GM18951 (cell line): ENCODE results near the gene MPHOSPH10.
"Not testable (repeated sequence)": the region's sequence is repeated elsewhere in the genome, so short reads cannot be mapped to it uniquely, and the experiment has no call there.

Experiments
- POLR2A ChIP-seq: IDR thresholded peaks from 4 replicates; pipeline ENCODE4 v1.6.1; 2011; ENCODE audit warnings: mild to moderate bottlenecking; ENCODE audit not compliant: insufficient read length, insufficient read depth; ENCODE audit errors: extremely low read depth
- in situ Hi-C: fragments of 300-500 bp; cut with MboI; formaldehyde crosslinking; loops from one replicate; pipeline ENCODE4 v1.12.0; 2022; ENCODE audit warnings: low sequenced_read_pairs, mixed read lengths, inconsistent platforms; ENCODE audit not compliant: unreplicated experiment

MPHOSPH10 gene

GRCh38 chr2:71174207-71174606 lies 43.8 kb downstream of the MPHOSPH10 start:
- in situ Hi-C loops = no loop called here
- no peak for TF ChIP-seq POLR2A

- in situ Hi-C loops = not testable (repeated sequence)
Observed at GRCh38 chr2:71178836-71179235, 48.4 kb downstream of the MPHOSPH10 start.

- no peak for TF ChIP-seq POLR2A
- in situ Hi-C loops = no loop called here
Observed at GRCh38 chr2:71181316-71181715, 50.9 kb downstream of the MPHOSPH10 start.

- in situ Hi-C loops = not testable (repeated sequence)
Observed at GRCh38 chr2:71183306-71184115, 53.1 kb downstream of the MPHOSPH10 start.

DNA sequence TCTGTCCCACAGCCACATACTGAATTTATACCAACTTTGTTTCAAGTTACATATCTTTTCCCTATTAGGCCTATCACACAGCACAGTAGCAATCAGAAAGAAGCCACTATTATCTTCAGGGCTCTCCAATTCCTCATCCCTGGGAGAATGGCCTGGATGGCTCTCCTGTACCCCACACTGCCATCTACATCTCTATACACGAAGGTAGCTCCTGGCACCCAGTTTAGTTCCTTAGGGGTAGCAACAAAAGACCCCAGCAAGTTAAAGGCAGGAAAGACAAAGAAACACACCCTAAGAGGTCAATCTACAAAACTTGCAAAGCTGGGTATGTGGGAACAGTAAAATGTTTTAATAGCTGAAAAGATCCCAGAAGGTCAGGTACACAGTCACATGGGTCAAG lies 56.5 kb downstream of the MPHOSPH10 start:
- in situ Hi-C loops = no loop called here
- TF ChIP-seq POLR2A = no peak

DNA sequence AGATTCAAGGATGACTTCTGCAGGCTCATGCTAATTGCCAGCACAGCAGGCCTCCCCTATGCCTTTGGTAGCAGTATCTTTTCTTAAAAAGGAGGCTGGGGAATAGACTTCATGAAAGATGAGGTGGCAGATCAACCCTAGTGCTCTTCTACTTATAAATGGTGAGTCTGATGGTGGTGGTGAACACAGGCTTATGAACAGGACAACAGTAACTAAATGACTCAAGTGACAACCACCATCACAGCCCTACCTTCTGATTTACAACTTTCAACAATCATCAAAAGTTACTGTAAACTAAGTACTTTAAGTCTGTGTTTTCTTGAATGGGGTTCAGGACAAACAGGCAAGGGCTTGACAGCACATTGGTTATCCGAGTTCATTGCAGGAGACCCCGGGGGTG lies 57.2 kb downstream of the MPHOSPH10 start:
- in situ Hi-C loops = no loop called here
- TF ChIP-seq POLR2A = no peak

GRCh38 chr2:71190656-71191569 lies 60.5 kb downstream of the MPHOSPH10 start:
- in situ Hi-C loops = no loop called here
- no peak for TF ChIP-seq POLR2A

DNA sequence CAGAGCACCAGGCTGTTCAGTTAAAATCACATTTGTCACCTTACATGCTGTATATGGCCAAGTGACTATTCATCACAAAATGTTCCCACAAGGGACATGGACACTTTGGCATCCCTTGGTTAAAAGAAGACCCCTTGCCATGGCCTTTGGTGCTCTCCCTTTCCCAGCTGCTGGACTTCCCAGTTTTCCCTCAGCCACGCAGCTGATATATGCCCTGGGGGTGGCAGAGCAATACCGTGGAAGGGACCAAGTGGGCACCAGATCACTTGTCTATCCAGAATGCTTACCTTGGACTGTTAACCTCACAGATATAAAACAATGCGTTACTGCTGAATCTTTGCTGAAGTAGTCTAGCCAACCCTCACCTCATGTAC lies 61.1 kb downstream of the MPHOSPH10 start:
- in situ Hi-C loops = no loop called here
- TF ChIP-seq POLR2A = no peak
